Transverse colon (tissue), 4 donors: ENCODE data around the gene FREM2. TPM values are rescaled to one million over a fixed set of nuclear protein-coding genes. Genes with fewer than 3 reads are reported as not detected.

Experiments used
- DNase-seq: peaks from one replicate; pipeline ENCODE4 v3.0.0-alpha.2; 2019
- H3K27ac ChIP-seq, 4 donors: fragments of 200-600 bp; sonication (generic); 2 replicates each; pipeline ENCODE4 v1.5.1; 2016 to 2018; ENCODE audit warnings: inconsistent platforms in 4 of 4
- H3K27me3 ChIP-seq: fragments of 200-600 bp; sonication (generic); 2 replicates; pipeline ENCODE4 v1.5.1; 2017; ENCODE audit warnings: inconsistent platforms
- H3K36me3 ChIP-seq, 4 donors: fragments of 200-600 bp; sonication (generic); 2 replicates each; pipeline ENCODE4 v1.5.1; 2017 to 2019; ENCODE audit warnings: inconsistent platforms in 4 of 4
- H3K4me1 ChIP-seq, 4 donors: fragments of 200-600 bp; sonication (generic); 2 replicates each; pipeline ENCODE4 v1.5.1; 2017 to 2020; ENCODE audit warnings: inconsistent platforms in 4 of 4
- H3K4me3 ChIP-seq, 4 donors: fragments of 200-600 bp; sonication (generic); 1 replicate in 1 of 4; 2 replicates in 3 of 4; pipeline versions ENCODE4 v1.5.1 to v1.6.1; 2017 to 2019; ENCODE audit warnings: inconsistent platforms in 4 of 4
- H3K9me3 ChIP-seq, 2 donors: fragments of 200-600 bp; sonication (generic); 2 replicates each; pipeline ENCODE4 v1.5.1; 2017 to 2019; ENCODE audit warnings: inconsistent platforms in 2 of 2
- EP300 ChIP-seq: sonication (generic); formaldehyde crosslinking; IDR thresholded peaks from one replicate; pipeline ENCODE4 v1.6.1; 2017; ENCODE audit warnings: antibody characterized with exemption, low read depth
- POLR2A ChIP-seq: fragments of 450-650 bp; IDR thresholded peaks from one replicate; pipeline ENCODE4 v1.6.1; 2016; ENCODE audit warnings: antibody characterized with exemption, mild to moderate bottlenecking, moderate library complexity
- POLR2AphosphoS5 ChIP-seq, 3 donors: sonication (generic); formaldehyde crosslinking; IDR thresholded peaks; one replicate each; pipeline ENCODE4 v1.6.1; 2016; ENCODE audit warnings: antibody characterized with exemption in 3 of 3
- WGBS, 2 donors: methylation state at CpG; one replicate each; pipeline ENCODE4 v1.1.5; 2018; ENCODE audit warnings: low coverage in 1 of 2; 5-methylcytosine and 5-hydroxymethylcytosine counted together
- in situ Hi-C, 4 donors: fragments of 200-750 bp; cut with MboI; loops; one replicate each; pipeline versions ENCODE4 v1.15.0 to v1.15.1; 2017; ENCODE audit warnings: low sequenced_read_pairs in 3 of 4, low pct_ligation_motif_present in 1 of 4, low pct_unique_long_range_greater_than_20kb in 1 of 4
- intact Hi-C: fragments of 100-400 bp; cut with DNase I; formaldehyde crosslinking; loops from one replicate; pipeline ENCODE4 v1.15.1; 2023; ENCODE audit warnings: low total_unique reads
- total RNA-seq, 4 donors: library from RNA; depleted of rRNA; stranded (reverse); fragments of >200 nt; gene quantifications; one replicate each; pipeline ENCODE4 v1.1.0, GENCODE V29; 2016
- TF ChIP-seq, protein P1 (sequence below), 5 experiments: fragments of 200-600 bp in 3 of 5; fragments of 450-650 bp in 2 of 5; sonication (generic) in 3 of 5; IDR thresholded peaks; 1 replicate in 2 of 5; 2 replicates in 3 of 5; pipeline ENCODE4 v1.5.1; 2016 to 2017; ENCODE audit warnings: antibody characterized with exemption in 5 of 5, inconsistent platforms in 3 of 5, mild to moderate bottlenecking in 2 of 5, moderate library complexity in 1 of 5

The FREM2 gene
- total RNA-seq, 4 donors from 2014 or later, result 0.40 to 2.2 (median 1.2) TPM

DNA sequence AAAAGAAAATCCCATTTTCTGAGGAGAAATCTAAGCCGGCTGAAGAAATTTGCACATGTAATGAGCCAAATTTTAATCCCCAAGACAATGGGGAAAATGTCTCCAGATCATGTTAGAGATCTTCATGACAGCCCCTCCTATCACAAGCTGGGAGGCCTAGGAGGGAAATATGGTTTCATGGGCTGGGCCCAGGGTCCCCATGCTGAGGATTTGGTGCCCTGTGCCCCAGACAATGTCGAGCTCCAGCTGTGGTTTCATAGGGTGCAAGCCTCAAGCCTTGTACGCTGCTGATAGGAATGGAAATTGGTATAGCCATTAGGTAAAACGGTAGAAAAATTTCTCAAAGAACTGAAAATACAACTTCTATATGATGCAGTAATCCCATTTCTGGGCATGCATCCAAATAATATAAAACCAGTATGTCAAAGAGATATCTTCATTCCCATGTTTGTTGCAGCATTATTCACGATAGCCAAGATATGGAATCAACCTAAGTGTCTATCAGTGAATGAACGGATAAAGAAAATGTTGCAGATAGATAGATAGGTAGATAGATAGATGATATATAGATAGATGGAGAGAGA is 19.3 kb upstream of the FREM2 start:
- TF ChIP-seq EP300 (no peak), POLR2A (no peak), POLR2AphosphoS5 (IDR thresholded peaks at IDR 0.05) (no peak)
- TF ChIP-seq, protein P1, sequence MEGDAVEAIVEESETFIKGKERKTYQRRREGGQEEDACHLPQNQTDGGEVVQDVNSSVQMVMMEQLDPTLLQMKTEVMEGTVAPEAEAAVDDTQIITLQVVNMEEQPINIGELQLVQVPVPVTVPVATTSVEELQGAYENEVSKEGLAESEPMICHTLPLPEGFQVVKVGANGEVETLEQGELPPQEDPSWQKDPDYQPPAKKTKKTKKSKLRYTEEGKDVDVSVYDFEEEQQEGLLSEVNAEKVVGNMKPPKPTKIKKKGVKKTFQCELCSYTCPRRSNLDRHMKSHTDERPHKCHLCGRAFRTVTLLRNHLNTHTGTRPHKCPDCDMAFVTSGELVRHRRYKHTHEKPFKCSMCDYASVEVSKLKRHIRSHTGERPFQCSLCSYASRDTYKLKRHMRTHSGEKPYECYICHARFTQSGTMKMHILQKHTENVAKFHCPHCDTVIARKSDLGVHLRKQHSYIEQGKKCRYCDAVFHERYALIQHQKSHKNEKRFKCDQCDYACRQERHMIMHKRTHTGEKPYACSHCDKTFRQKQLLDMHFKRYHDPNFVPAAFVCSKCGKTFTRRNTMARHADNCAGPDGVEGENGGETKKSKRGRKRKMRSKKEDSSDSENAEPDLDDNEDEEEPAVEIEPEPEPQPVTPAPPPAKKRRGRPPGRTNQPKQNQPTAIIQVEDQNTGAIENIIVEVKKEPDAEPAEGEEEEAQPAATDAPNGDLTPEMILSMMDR (IDR thresholded peaks at IDR 0.05), result no peak
- no peaks in the 10 kb centered on the region for H3K9me3 ChIP-seq
- no peaks in the 10 kb centered on the region for H3K36me3 ChIP-seq
- no peak for DNase-seq
- no peaks in the 10 kb centered on the region for H3K4me1 ChIP-seq
- in situ Hi-C loops, result no loop called here
- H3K4me3 ChIP-seq, result no peak overlapping the region
- intact Hi-C loops, result no loop called here
- H3K27ac ChIP-seq, result no peak overlapping the region
- WGBS, 2 donors, result 64 to 74% methylated on average over 5 to 6 of the region's 6 CpGs
- H3K27me3 ChIP-seq, result no peaks in the 10 kb centered on the region

DNA sequence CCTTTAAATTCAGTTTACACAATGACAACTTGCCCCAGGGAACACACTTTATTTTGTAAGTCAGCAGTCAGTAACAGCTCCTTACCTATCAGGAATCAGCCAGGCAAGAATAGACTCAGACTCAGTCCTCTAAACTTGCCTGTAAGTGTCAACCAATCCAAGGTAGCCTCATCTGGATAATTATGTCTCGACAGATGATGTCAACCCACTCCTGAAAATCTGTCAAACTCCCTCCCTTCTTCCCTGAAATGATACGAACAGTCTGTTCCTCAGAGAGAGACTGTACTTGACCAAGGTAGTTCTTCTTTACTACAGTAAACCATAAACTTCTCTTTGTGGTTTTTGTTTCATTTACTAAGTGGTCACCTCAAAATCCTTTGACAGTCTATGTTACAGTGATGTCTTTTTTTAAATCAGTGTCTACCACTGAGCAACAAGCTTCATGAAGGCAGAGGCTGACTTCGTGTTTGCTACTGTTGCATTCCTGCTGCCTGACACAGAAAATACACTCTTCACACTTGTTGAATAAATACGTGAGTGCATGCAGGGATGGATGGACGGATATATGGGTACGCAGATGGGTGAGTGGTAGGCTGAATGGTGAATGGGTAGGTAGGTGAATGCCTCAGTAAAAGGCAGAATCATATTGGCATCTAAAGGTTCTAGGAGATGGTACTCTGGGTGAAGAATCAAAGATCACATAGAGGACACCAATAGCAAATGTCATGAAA is 17.5 kb upstream of the FREM2 start:
- TF ChIP-seq POLR2AphosphoS5 (IDR thresholded peaks at IDR 0.05), result no peak
- TF ChIP-seq EP300, result no peak
- no peak for TF ChIP-seq POLR2A
- TF ChIP-seq, protein P1 (IDR thresholded peaks at IDR 0.05), result no peak
- no peak for DNase-seq
- intact Hi-C loops, result no loop called here
- Histone ChIP-seq H3K9me3 (no peaks in the 10 kb centered on the region), H3K27ac (no peak overlapping the region), H3K4me1 (no peaks in the 10 kb centered on the region), H3K27me3 (no peaks in the 10 kb centered on the region), H3K36me3 (no peaks in the 10 kb centered on the region), H3K4me3 (no peak overlapping the region)
- in situ Hi-C loops, result no loop called here
- 67 to 81% methylated on average over 6 of the region's 6 CpGs for WGBS, 2 donors

DNA sequence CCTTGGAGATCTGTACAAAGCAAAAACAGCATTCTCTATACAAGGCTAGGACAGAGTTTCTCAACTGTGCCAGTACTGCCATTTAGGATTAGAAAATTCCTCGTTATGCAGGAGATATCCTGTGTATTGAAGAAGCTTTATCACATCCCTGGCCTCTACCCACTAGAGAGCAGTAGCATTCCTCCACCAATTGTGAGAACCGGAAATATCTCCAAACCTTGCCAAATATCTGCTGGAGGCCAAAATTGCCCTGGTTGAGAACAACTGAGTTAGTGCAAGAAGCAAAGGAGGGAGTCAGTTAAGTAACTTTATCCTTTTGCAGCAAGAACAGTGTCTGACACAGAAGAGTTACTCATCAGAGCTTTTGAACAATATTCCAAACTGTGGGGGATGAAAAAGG is 16.2 kb upstream of the FREM2 start:
- DNase-seq, result no peak
- in situ Hi-C loops, result no loop called here
- intact Hi-C loops, result no loop called here
- TF ChIP-seq, protein P1 (IDR thresholded peaks at IDR 0.05), result no peak
- TF ChIP-seq POLR2A (no peak), EP300 (no peak), POLR2AphosphoS5 (IDR thresholded peaks at IDR 0.05) (no peak)
- Histone ChIP-seq H3K27me3 (no peaks in the 10 kb centered on the region), H3K4me3 (no peak overlapping the region), H3K27ac (no peak overlapping the region), H3K9me3 (no peaks in the 10 kb centered on the region), H3K36me3 (no peaks in the 10 kb centered on the region), H3K4me1 (no peaks in the 10 kb centered on the region)
- WGBS, 2 donors, result 50 to 56% methylated on average over 2 of the region's 2 CpGs

DNA sequence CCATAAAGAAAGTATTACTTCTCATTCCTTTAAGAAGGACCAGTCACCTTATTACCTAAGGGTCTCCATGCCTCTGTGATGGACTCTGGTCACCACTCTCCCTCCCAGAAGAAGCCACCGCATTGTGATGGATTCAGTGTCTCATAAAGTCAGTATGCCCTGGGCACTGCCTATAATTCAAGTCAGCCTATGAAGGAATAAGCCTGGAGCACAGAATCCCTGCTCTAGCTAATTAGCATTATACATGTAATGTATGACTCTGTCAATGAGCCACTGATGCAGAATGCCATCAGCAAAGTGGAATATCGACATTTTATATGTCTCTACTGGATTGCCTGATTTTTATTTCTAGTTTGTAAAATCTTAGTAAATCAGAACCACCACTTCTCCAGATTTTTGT is 14.9 kb upstream of the FREM2 start:
- in situ Hi-C loops, result no loop called here

More for the DNA sequence above, 14.9 kb upstream of the FREM2 start:
- H3K4me3 ChIP-seq, result no peak overlapping the region
- WGBS, 2 donors, result 79 to 85% methylated on average over 2 of the region's 2 CpGs
- no peaks in the 10 kb centered on the region for H3K36me3 ChIP-seq
- intact Hi-C loops, result no loop called here
- no peaks in the 10 kb centered on the region for H3K9me3 ChIP-seq
- no peak for DNase-seq
- H3K27me3 ChIP-seq, result no peaks in the 10 kb centered on the region
- H3K27ac ChIP-seq, result no peak overlapping the region
- TF ChIP-seq EP300, result no peak
- no peak for TF ChIP-seq POLR2A
- TF ChIP-seq, protein P1 (IDR thresholded peaks at IDR 0.05), result no peak
- no peak for TF ChIP-seq POLR2AphosphoS5 (IDR thresholded peaks at IDR 0.05)
- H3K4me1 ChIP-seq, result no peaks in the 10 kb centered on the region
